NCI-H1417 (cell line): ENCODE results near the gene DNAJB11.

Source experiments
- DNase-seq, 3 experiments: peaks; one replicate each; lab custom pipeline; 2025; lab: John Stamatoyannopoulos, UW

Gene DNAJB11

GRCh38 chr3:186596568-186597287 is 26.2 kb downstream of the DNAJB11 start:
- DNase-seq = no peak

GRCh38 chr3:186598108-186598784 is 27.7 kb downstream of the DNAJB11 start:
- no peak for DNase-seq

GRCh38 chr3:186598794-186599141 is 28.2 kb downstream of the DNAJB11 start:
- DNase-seq = no peak

- DNase-seq = no peak
Measured at GRCh38 chr3:186599142-186599784, 28.7 kb downstream of the DNAJB11 start.

GRCh38 chr3:186599785-186600166 is 29.3 kb downstream of the DNAJB11 start:
- DNase-seq = no peak

GRCh38 chr3:186600896-186601295 is 30.4 kb downstream of the DNAJB11 start:
- DNase-seq = no peak

GRCh38 chr3:186603159-186603558 is 32.6 kb downstream of the DNAJB11 start:
- DNase-seq = no peak

- DNase-seq = no peak
Measured at GRCh38 chr3:186605078-186605477, 34.6 kb downstream of the DNAJB11 start.

- DNase-seq = no peak
Measured at GRCh38 chr3:186605561-186606545, 35.3 kb downstream of the DNAJB11 start.

- no peak for DNase-seq
Measured at GRCh38 chr3:186608624-186609215, 38.2 kb downstream of the DNAJB11 start.

- DNase-seq = no peak
Measured at GRCh38 chr3:186609247-186609868, 38.8 kb downstream of the DNAJB11 start.

GRCh38 chr3:186612065-186612464 is 41.5 kb downstream of the DNAJB11 start:
- DNase-seq = no peak

GRCh38 chr3:186612721-186613636 is 42.5 kb downstream of the DNAJB11 start, which contains the start of gene AHSG:
AHSG (plus strand) TSS chr3:186613060; CDS start chr3:186613142, 82 bp downstream.
- no peak for DNase-seq

GRCh38 chr3:186613637-186614265 is 43.2 kb downstream of the DNAJB11 start:
- DNase-seq = peak in 1 of 3 experiments; percentile 40

- no peak for DNase-seq
Measured at GRCh38 chr3:186614266-186614596, 43.7 kb downstream of the DNAJB11 start.

GRCh38 chr3:186614597-186615483 is 44.3 kb downstream of the DNAJB11 start:
- DNase-seq = peak; percentile 79 to 94 (median 88)

- no peak for DNase-seq
Measured at GRCh38 chr3:186616299-186616617, 45.7 kb downstream of the DNAJB11 start.
